OCI-LY3 (cell line): ENCODE results near the gene PDE4A.

Experiments used
- CTCF ChIP-seq: fragments of 200-600, 300-600 bp; sonication (generic); IDR thresholded peaks from 2 replicates; pipeline ENCODE4 v1.5.1; 2014; ENCODE audit warnings: antibody characterized with exemption, low read length, low read depth
- EZH2phosphoT487 ChIP-seq: fragments of 200-600 bp; shearing (Covaris generic); IDR thresholded peaks from 2 replicates; pipeline ENCODE4 v1.6.1; 2018; ENCODE audit warnings: antibody characterized with exemption, mixed run types, low read depth

- TF ChIP-seq CTCF (no peak), EZH2phosphoT487 (no peak)
Observed at GRCh38 chr19:10404888-10405820, 15.2 kb upstream of the PDE4A start.
